Ovary (tissue), 9 donors: ENCODE data around the gene ROBO4. TPM values are rescaled to one million over a fixed set of nuclear protein-coding genes. Genes with fewer than 3 reads are reported as not detected.

Source experiments
- DNase-seq, 5 donors: peaks; one replicate each; pipeline ENCODE4 v3.0.0-alpha.2; 2019 to 2020
- H3K27ac ChIP-seq, 2 donors: fragments of 200-600 bp; one replicate each; pipeline versions ENCODE4 v1.5.1 to v1.8.0; 2019 to 2022
- H3K27me3 ChIP-seq: fragments of 200-600 bp; one replicate; pipeline ENCODE4 v1.8.0; 2022
- H3K36me3 ChIP-seq: fragments of 200-600 bp; sonication (generic); one replicate; pipeline ENCODE4 v1.5.1; 2019
- H3K4me1 ChIP-seq: one replicate; pipeline ENCODE4 v1.8.1; 2013; ENCODE audit warnings: mild to moderate bottlenecking, moderate library complexity; ENCODE audit not compliant: insufficient read depth
- H3K4me3 ChIP-seq: fragments of 200-600 bp; sonication (generic); one replicate; pipeline ENCODE4 v1.5.1; 2017
- H3K9me3 ChIP-seq, 2 donors: fragments of 200-600 bp in 1 of 2; sonication (generic) in 1 of 2; one replicate each; pipeline versions ENCODE4 v1.5.1 to v1.8.1; 2013 to 2019; ENCODE audit warnings: mild to moderate bottlenecking in 1 of 2, moderate library complexity in 1 of 2
- CTCF ChIP-seq, 3 donors: fragments of 450-650 bp in 2 of 3; fragments of 200-600 bp in 1 of 3; IDR thresholded peaks; one replicate each; pipeline versions ENCODE4 v1.5.1 to v1.8.0; 2016 to 2022; ENCODE audit warnings: antibody characterized with exemption in 3 of 3, mild to moderate bottlenecking in 1 of 3
- EP300 ChIP-seq: sonication (generic); formaldehyde crosslinking; IDR thresholded peaks from one replicate; pipeline ENCODE4 v1.6.1; 2017; ENCODE audit warnings: antibody characterized with exemption
- POLR2A ChIP-seq: fragments of 450-650 bp; IDR thresholded peaks from one replicate; pipeline ENCODE4 v1.6.1; 2017; ENCODE audit warnings: antibody characterized with exemption, mild to moderate bottlenecking, moderate library complexity
- WGBS, 3 donors: extraction: QIAGEN DNeasy Blood & Tissue Kit in 1 of 3; methylation state at CpG; one replicate each; pipeline versions ENCODE4 v1.1.5 to v1.1.7; 2013 to 2017; 5-methylcytosine and 5-hydroxymethylcytosine counted together
- intact Hi-C, 4 donors: fragments of 100-400 bp; cut with DNase I; formaldehyde crosslinking; loops; one replicate each; pipeline versions ENCODE4 v1.11.0 to v1.15.1; 2022 to 2023
- polyA plus RNA-seq, 2 donors: library from polyadenylated mRNA; stranded (reverse); fragments of 200-250 nt in 1 of 2; fragments of 350-450 nt in 1 of 2; fragmentation: Illumina TruSeq in 1 of 2; extraction: RNeasy Lipid Tissue Mini Kit (QIAGEN cat#74804) in 1 of 2; gene quantifications; one replicate each; pipeline ENCODE4 v1.2.3, GENCODE V29; 2013 to 2014
- total RNA-seq, 7 donors: library from RNA; depleted of rRNA in 2 of 7; stranded (reverse); fragments of >200 nt in 2 of 7; fragmentation: NEBNext Ultra II Directional in 3 of 7; extraction: Animal tissue kit (Norgen Biotek cat#: 25700) in 3 of 7; gene quantifications; one replicate each; pipeline versions ENCODE4 v1.1.0 to v1.2.4, GENCODE V29; 2016 to 2023
- donor health status: DM: no; HTN: no; CAD: no; lungs with moderate emphysema.
- donor health status: DM: no; HTN: no; CAD: no.
- donor health status: Bipolar disorder and iron deficiency.
- donor health status: DM: yes; HTN: yes; CAD: no.
- donor health status: DM: no; HTN: no; CAD: no.
- donor health status: DM: yes; HTN: yes; CAD: no.

ROBO4 gene
- total and polyA plus RNA-seq, 9 donors: 5.9 to 22.0 (median 10.0) TPM

- intact Hi-C loops: loop anchor here in 1 of 4 donors (10.0 kb wide), 1 partner anchor 81 kb away; the partner anchor contains the start of gene ESAM
- Histone ChIP-seq H3K27me3 (peaks cover 8% of the 10 kb centered on the region), H3K27ac (no peak overlapping the region), H3K36me3 (no peaks in the 10 kb centered on the region), H3K4me3 (no peak overlapping the region), H3K9me3 (no peaks in the 10 kb centered on the region), H3K4me1 (no peaks in the 10 kb centered on the region)
- WGBS, 3 donors: 8 to 20% (median 12%) methylated on average over 11 of the region's 11 CpGs
- TF ChIP-seq POLR2A: no peak
- TF ChIP-seq EP300: no peak
- no peak for TF ChIP-seq CTCF (IDR thresholded peaks at IDR 0.05)
- no peak for DNase-seq
Measured at GRCh38 chr11:124846070-124846673, 51.5 kb downstream of the ROBO4 start.

- no peaks in the 10 kb centered on the region for H3K36me3 ChIP-seq
- H3K27ac ChIP-seq: no peak overlapping the region
- intact Hi-C loops: loop anchor here in 3 of 4 donors (5.0 to 10.0 kb wide), 3 partner anchors 80 to 187 kb away; partner anchors contain the start of gene ESAM (in 1 of the 3)
- DNase-seq: no peak
- H3K4me3 ChIP-seq: no peak overlapping the region
- WGBS, 3 donors: 10 to 19% (median 16%) methylated on average over 8 of the region's 8 CpGs
- H3K9me3 ChIP-seq: no peaks in the 10 kb centered on the region
- peaks cover 2% of the 10 kb centered on the region for H3K4me1 ChIP-seq
- TF ChIP-seq CTCF (IDR thresholded peaks at IDR 0.05) (no peak), POLR2A (no peak), EP300 (no peak)
- peaks cover 10% of the 10 kb centered on the region for H3K27me3 ChIP-seq
Measured at GRCh38 chr11:124844664-124845079, 53.0 kb downstream of the ROBO4 start.

- DNase-seq: no peak
- WGBS, 3 donors: 9 to 13% (median 12%) methylated on average over 8 of the region's 8 CpGs
- TF ChIP-seq CTCF (IDR thresholded peaks at IDR 0.05): no peak
- no peak for TF ChIP-seq POLR2A
- no peak for TF ChIP-seq EP300
- no peaks in the 10 kb centered on the region for H3K9me3 ChIP-seq
- H3K27ac ChIP-seq: no peak overlapping the region
- H3K4me3 ChIP-seq: no peak overlapping the region
- peaks cover 13% of the 10 kb centered on the region for H3K27me3 ChIP-seq
- no peaks in the 10 kb centered on the region for H3K36me3 ChIP-seq
- intact Hi-C loops: loop anchor here in 3 of 4 donors (5.0 to 10.0 kb wide), 3 partner anchors 79 to 186 kb away; partner anchors contain the start of gene ESAM (in 1 of the 3)
- H3K4me1 ChIP-seq: peaks cover 5% of the 10 kb centered on the region
Measured at GRCh38 chr11:124843616-124843910, 54.1 kb downstream of the ROBO4 start.

GRCh38 chr11:124842305-124842704 is 55.4 kb downstream of the ROBO4 start:
- Histone ChIP-seq H3K9me3 (no peaks in the 10 kb centered on the region), H3K4me1 (peaks cover 5% of the 10 kb centered on the region), H3K4me3 (no peak overlapping the region), H3K27me3 (peaks cover 13% of the 10 kb centered on the region), H3K27ac (no peak overlapping the region), H3K36me3 (no peaks in the 10 kb centered on the region)
- TF ChIP-seq EP300 (no peak), CTCF (IDR thresholded peaks at IDR 0.05) (no peak), POLR2A (no peak)
- 15 to 34% (median 32%) methylated on average over 4 of the region's 4 CpGs for WGBS, 3 donors
- no peak for DNase-seq
- intact Hi-C loops: loop anchor here in 3 of 4 donors (5.0 to 10.0 kb wide), 3 partner anchors 78 to 185 kb away; partner anchors contain the start of gene ESAM (in 1 of the 3)
